IPS-NIHi7 (cell line): ENCODE data around the gene ARHGAP26.
"Not testable (repeated sequence)": the region's sequence is repeated elsewhere in the genome, so short reads cannot be mapped to it uniquely, and the experiment has no call there.

Source experiments
- DNase-seq: peaks from one replicate; pipeline ENCODE4 v3.0.0; 2012; ENCODE audit warnings: mixed read lengths; ENCODE audit errors: extremely low spot score

Gene ARHGAP26

GRCh38 chr5:142981886-142982820, 212.0 kb downstream of the ARHGAP26 start:
- DNase-seq = peak; percentile 43

GRCh38 chr5:142982821-142983200, 212.6 kb downstream of the ARHGAP26 start:
- peak; percentile 75 for DNase-seq

- no peak for DNase-seq
These were observed 213.8 kb downstream of the ARHGAP26 start for GRCh38 chr5:142984011-142984410.

GRCh38 chr5:142984525-142984924, 214.3 kb downstream of the ARHGAP26 start:
- DNase-seq = no peak

DNA sequence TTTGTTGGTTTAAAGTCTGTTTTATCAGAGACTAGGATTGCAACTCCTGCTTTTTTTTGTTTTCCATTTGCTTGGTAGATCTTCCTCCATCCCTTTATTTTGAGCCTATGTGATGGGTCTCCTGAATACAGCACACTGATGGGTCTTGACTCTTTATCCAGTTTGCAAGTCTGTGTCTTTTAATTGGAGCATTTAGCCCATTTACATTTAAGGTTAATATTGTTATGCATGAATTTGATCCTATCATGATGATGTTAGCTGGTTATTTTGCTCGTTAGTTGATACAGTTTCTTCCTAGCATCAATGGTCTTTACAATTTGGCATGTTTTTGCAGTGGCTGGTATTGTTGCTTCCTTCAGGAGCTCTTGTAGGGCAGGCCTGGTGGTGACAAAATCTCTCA, 219.1 kb downstream of the ARHGAP26 start:
- DNase-seq = not testable (repeated sequence)

GRCh38 chr5:142990073-142990472, 219.9 kb downstream of the ARHGAP26 start:
- DNase-seq = not testable (repeated sequence)

- DNase-seq = no peak
These were observed 224.0 kb downstream of the ARHGAP26 start for GRCh38 chr5:142994218-142994617.

DNA sequence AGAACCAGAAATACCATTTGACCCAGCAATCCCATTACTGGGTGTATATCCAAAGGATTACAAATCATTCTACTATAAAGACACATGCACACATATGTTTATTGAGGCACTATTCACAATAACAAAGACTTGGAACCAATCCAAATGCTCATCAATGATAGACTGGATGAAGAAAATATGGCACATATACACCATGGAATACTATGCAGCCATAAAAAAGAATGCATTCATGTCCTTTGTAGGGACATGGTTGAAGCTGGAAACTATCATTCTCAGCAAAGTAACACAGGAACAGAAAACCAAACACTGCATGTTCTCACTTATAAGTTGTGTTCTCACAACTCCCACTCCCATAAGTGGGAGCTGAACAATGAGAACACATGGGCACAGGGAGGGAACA, 225.4 kb downstream of the ARHGAP26 start:
- DNase-seq = not testable (repeated sequence)

GRCh38 chr5:142997591-142997990, 227.4 kb downstream of the ARHGAP26 start:
- DNase-seq = no peak

DNA sequence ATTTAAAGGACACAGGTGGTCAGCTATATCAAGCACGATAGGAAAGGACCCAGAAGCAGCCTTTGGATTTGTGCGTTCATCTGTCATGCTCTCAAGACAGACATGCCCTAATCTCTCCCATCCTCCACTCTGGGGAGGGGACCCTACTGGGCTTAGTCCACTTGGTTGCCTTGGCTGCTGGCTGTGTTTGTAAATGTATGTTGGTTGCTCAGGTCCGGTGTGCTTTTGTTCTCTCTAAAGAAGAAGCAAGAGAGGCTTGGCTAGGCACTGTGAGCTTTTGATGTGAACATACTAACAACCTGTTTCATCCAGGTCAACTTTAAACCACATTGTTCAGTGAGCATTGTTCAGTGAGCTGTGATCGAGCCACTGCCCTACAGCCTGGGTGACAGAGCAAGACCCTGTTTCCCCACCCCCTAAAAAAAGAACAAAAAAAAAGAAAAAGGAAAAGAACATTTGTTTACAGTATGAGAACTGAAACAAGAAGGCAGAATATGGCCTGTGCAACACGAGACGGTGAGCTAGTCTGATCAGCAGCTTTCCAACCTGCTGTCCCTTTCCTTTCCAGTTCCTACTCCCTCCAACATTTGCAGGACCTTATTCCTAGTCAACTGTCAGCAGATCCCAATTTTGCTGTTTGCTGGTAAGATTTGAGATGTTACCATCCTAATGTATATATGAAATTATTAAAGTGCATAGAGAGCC, 228.3 kb downstream of the ARHGAP26 start:
- DNase-seq = no peak

- DNase-seq = not testable (repeated sequence)
These were observed 230.4 kb downstream of the ARHGAP26 start for GRCh38 chr5:143000551-143000950.

DNA sequence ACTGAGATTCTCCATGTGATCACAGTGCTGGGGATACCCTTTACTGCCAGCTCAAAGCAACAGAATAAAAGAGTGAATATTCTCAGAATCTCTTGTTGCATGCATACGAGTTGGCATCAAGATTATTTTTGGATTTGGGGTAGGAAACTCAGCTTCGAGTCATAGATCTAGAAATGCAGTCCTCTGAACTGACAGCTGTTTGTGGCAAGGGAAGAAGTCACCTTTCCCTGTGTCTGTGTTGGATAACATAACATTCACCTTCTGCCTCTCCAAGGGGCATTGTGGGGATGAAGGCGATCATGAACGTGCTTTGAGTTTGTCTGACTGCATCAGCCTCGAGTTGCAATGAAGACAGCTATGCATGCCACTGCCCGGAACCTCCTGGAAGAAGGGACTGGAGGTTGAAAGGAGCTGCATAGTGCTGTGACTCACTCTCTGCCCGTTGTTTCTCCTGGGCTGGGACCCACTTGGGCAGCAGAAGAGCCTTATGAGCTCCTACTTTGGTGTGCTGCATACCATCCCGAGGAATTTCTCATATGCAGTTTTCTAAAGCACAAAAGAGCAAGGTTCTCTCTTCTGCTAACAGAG, 231.7 kb downstream of the ARHGAP26 start:
- no peak for DNase-seq

- DNase-seq = peak; percentile 54
These were observed 232.5 kb downstream of the ARHGAP26 start for GRCh38 chr5:143002459-143003327.

- no peak for DNase-seq
These were observed 233.1 kb downstream of the ARHGAP26 start for GRCh38 chr5:143003328-143003636.

- no peak for DNase-seq
These were observed 234.4 kb downstream of the ARHGAP26 start for GRCh38 chr5:143004361-143005145.

GRCh38 chr5:143006501-143006900, 236.3 kb downstream of the ARHGAP26 start:
- DNase-seq = no peak

DNA sequence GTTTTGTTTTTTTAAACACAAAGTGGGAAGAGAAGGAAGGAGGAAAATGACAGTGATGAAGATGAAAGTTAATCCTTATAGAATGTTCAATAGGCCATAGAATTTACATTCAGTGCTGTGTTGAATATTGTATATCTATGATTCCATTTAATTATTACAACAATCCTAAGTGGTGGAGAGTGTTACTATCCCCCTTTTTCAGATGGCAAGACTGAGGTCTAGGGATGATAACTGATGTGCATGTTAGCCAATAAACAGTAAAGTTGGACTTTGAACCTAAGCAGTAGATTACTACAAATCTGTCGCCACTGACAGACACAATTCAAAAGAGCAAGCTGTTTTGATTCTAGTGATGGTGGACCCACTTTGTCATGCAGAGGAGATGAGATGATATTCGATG, 237.9 kb downstream of the ARHGAP26 start:
- no peak for DNase-seq

GRCh38 chr5:143008809-143009521, 238.8 kb downstream of the ARHGAP26 start:
- no peak for DNase-seq

GRCh38 chr5:143010351-143010750, 240.2 kb downstream of the ARHGAP26 start:
- peak; percentile 24 for DNase-seq

GRCh38 chr5:143011585-143011984, 241.4 kb downstream of the ARHGAP26 start:
- DNase-seq = no peak
